Hematopoietic multipotent progenitor cell treated with erythropoietin and hydrocortisone succinate and interleukin-3 and kit ligand, for 8 days (in vitro differentiated cells): ENCODE data around the gene SPATA16.
"Not testable (repeated sequence)": the region's sequence is repeated elsewhere in the genome, so short reads cannot be mapped to it uniquely, and the experiment has no call there.

Experiments used
- DNase-seq: peaks from one replicate; pipeline ENCODE4 v3.0.0-alpha.2; 2015

SPATA16 gene

GRCh38 chr3:173001622-173002021 is 139.4 kb downstream of the SPATA16 start:
- no peak for DNase-seq

- DNase-seq: no peak
Measured at GRCh38 chr3:173000553-173000952, 140.5 kb downstream of the SPATA16 start.

- no peak for DNase-seq
Measured at GRCh38 chr3:172993412-172993811, 147.6 kb downstream of the SPATA16 start.

- no peak for DNase-seq
Measured at GRCh38 chr3:172991424-172991996, 149.5 kb downstream of the SPATA16 start.

- no peak for DNase-seq
Measured at GRCh38 chr3:172989373-172989772, 151.7 kb downstream of the SPATA16 start.

GRCh38 chr3:172987273-172987672 is 153.8 kb downstream of the SPATA16 start:
- peak; percentile 38 for DNase-seq

- DNase-seq: no peak
Measured at GRCh38 chr3:172984914-172985313, 156.1 kb downstream of the SPATA16 start.

- DNase-seq: peak; percentile 38
Measured at GRCh38 chr3:172982736-172983364, 158.2 kb downstream of the SPATA16 start.

- DNase-seq: no peak
Measured at GRCh38 chr3:172981407-172981983, 159.5 kb downstream of the SPATA16 start.

GRCh38 chr3:172980849-172981248 is 160.2 kb downstream of the SPATA16 start:
- no peak for DNase-seq

GRCh38 chr3:172977696-172978095 is 163.3 kb downstream of the SPATA16 start:
- no peak for DNase-seq

- no peak for DNase-seq
Measured at GRCh38 chr3:172974969-172975368, 166.1 kb downstream of the SPATA16 start.

- no peak for DNase-seq
Measured at GRCh38 chr3:172973799-172974198, 167.2 kb downstream of the SPATA16 start.

GRCh38 chr3:172972717-172973116 is 168.3 kb downstream of the SPATA16 start:
- no peak for DNase-seq

- DNase-seq: no peak
Measured at GRCh38 chr3:172972067-172972466, 169.0 kb downstream of the SPATA16 start.

- no peak for DNase-seq
Measured at GRCh38 chr3:172968646-172969045, 172.4 kb downstream of the SPATA16 start.

- DNase-seq: no peak
Measured at GRCh38 chr3:172965256-172965655, 175.8 kb downstream of the SPATA16 start.

GRCh38 chr3:172960626-172961182 is 180.3 kb downstream of the SPATA16 start:
- DNase-seq: not testable (repeated sequence)

- no peak for DNase-seq
Measured at GRCh38 chr3:172958565-172958964, 182.5 kb downstream of the SPATA16 start.

- DNase-seq: no peak
Measured at GRCh38 chr3:172953571-172953970, 187.5 kb downstream of the SPATA16 start.

GRCh38 chr3:172951511-172951910 is 189.5 kb downstream of the SPATA16 start:
- no peak for DNase-seq

- DNase-seq: no peak
Measured at GRCh38 chr3:172946061-172946460, 195.0 kb downstream of the SPATA16 start.

GRCh38 chr3:172939651-172940293 is 201.3 kb downstream of the SPATA16 start:
- DNase-seq: peak; percentile 13

GRCh38 chr3:172938788-172939187 is 202.2 kb downstream of the SPATA16 start:
- no peak for DNase-seq
